GM18505 (cell line): ENCODE measurements around the gene TCL1B.
"Not testable (repeated sequence)": the region's sequence is repeated elsewhere in the genome, so short reads cannot be mapped to it uniquely, and the experiment has no call there.

Experiments used
- ATAC-seq: cut with Tn5 transposase; IDR thresholded peaks from one replicate; pipeline ENCODE4 v1.9.1; 2021; ENCODE audit not compliant: unreplicated experiment
- POLR2A ChIP-seq: IDR thresholded peaks from 4 replicates; pipeline ENCODE4 v1.6.1; 2011; ENCODE audit warnings: borderline replicate concordance; ENCODE audit not compliant: insufficient read depth, insufficient read length; ENCODE audit errors: extremely low read depth

TCL1B gene

DNA sequence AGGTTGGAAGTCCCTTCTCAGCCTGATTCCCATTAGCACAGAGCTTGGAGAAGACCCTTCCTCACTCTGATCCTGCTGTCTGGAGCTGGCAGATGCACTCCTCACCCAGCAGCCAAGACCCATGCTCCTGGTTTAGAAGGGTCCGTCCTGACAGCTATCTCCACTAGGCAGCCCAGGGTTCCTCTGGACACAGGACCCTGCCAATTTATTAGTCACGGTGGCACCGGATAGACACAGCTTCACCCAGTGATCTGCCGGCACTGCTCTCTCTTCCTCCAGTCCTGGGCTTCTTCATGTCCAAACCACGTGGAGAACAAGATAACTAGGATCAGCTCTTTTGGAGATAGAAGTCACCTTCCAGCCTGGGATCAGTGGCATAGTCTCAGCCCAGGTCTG lies 26.2 kb upstream of the TCL1B start:
- ATAC-seq = no peak
- TF ChIP-seq POLR2A = no peak

DNA sequence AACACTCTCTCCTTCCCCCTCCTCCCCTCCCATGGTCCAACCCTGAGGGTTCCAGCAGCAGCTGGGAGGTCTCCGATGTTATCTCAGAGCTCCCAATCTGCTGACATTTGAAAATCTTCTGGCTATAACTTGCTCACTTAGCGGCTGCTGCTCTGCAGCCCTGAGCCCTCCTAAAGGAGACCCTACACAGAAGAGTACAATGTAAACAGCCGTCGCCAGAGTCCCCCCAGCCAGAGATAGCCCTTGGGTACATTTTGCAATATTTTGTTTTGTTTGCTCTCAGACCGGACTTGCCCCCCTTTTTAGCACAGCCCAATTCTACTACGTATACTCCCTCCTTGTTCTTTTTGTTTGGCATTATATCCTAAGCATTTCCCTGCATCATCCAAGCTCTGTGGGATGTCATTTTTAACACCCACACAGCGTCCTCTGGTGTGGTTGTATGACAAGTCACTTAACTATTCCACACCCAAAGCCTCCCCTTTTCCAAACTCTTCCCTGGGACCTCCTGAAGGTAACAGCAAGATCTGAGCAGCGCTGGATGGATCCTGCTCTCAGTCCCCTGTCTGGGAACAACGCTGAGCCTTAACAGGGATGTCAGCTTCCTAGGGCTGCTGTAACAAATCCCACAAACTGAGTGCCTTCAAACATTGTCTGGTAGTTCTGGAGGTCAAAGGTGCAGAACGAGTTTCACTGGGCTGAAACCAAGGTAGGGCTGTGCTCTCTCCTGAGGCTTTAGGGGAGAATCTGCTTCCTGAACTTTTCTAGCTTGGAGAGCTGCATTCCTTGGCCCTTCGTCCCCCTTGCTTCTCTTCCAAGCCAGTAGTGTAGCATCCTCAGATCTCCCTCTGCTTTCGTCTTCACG lies 25.3 kb upstream of the TCL1B start:
- no peak for ATAC-seq
- TF ChIP-seq POLR2A = no peak

DNA sequence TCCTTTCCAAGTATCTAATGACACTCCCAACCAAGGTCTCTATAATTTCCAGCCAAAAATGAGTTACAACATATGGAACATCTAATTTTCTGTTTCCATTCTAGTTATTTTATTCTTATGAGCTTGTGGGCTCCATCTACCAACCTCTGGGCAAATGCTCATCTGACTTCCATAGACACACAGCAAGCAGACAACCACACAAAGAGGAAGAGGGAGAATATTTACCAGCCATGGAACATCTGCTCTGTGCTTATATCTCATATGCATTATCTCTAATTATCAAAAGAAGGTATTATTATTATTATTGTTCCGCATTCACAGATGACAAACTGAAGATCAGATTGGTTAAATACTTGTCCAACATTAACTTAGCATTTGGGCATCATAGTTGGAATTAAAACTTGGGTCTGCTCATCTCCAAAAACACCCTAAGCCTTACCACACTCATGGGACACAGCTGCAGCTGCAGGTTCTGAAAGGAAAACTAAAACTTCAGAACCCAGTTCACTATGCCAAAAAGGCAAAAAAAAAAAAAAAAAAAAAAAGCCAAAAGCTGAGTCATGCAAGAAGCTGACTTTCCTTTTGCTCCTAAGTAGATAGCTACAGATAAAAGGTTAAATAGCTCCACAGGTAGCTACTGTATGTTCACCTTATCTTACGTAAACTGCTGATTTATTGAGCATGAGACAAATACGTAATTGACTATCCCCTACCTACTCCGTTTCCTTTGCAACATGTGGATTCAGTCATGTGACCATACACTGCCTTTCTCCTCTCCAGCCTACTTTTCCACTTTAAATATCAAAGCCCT lies 23.6 kb upstream of the TCL1B start:
- ATAC-seq = peak; percentile 34
- TF ChIP-seq POLR2A = peak; percentile 36

DNA sequence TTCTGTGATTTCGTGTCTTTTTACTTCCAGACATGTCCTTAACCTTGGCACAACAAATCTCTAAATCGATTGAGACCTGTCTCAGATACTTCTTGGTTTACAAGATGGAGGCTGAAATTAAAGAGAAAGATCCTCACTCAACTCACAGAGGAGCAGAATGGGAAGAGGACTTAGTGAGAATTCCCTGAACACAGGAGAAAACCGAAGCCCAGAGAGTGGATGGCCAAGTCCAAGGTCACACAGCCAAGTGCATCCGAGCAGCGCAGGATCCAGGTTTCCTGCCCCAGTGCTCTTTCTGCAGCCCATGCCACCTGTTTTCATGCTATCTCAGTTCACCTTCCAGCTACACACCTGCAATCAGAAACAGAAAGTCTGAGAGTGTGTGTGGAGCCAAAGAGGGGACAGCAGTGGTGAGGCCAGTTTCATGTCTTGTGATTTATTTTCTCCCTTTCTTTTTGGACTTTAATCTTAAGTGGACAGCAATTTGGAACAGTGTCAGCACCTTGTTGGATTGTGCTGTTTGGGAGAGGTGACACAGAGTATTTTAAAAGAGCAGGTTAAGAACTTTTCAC lies 22.9 kb upstream of the TCL1B start:
- ATAC-seq = peak; percentile 30
- no peak for TF ChIP-seq POLR2A

DNA sequence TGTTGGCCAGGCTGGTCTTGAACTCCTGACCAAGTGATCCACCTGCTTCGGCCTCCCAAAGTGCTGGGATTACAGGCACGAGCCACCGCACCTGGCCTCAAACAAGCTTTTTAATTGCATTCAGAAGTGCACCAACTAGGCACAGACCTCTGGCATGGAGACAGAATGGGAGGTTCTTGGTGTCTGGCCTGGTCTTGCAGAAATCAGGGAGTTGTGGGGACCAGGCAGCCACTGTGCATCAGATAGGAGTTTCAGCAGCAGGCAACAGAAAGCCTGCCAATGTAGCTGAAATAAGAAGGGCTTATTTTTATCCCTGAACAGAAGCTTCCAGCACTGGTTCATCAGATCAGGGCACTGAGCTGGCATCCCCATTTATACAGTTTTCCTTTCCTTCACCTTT lies 22.2 kb upstream of the TCL1B start:
- no peak for TF ChIP-seq POLR2A
- no peak for ATAC-seq

DNA sequence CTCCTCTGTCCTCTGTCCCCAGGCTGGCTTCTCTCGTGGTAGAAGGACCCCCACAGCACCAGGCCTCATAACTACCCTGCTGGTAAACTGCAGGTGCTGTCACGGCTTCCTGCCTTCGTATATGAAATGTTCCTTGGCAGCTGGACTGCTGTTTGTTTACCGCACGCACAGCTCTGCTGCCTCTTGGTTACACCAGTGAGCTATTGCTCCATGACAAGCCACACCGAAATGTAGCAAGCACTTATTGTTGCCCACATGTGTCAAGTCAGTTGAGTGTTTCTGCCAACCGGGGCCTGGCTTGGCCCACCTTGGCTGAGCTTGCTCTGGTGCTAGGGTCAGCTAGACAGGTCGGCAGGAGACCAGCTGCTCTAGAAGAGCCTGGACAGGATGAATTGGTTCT lies 21.7 kb upstream of the TCL1B start:
- no peak for TF ChIP-seq POLR2A
- ATAC-seq = peak; percentile 33

DNA sequence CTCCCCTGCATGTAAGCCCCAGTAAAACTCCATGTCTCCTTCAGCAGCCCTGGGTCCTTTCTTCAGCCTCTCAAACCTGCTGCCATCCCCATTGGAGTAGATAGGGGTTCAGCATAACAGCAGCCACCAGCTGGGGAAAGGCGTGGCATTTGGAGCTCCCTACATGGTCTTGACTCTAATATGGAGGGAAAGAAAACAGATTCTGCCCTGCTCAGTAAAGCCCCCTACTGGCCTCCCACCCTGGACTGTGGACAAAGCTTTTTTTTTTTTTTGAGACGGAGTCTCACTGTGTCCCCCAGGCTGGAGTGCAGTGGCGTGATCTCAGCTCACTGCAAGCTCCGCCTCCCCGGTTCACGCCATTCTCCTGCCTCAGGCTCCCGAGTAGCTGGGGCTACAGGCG lies 20.7 kb upstream of the TCL1B start:
- ATAC-seq = not testable (repeated sequence)

DNA sequence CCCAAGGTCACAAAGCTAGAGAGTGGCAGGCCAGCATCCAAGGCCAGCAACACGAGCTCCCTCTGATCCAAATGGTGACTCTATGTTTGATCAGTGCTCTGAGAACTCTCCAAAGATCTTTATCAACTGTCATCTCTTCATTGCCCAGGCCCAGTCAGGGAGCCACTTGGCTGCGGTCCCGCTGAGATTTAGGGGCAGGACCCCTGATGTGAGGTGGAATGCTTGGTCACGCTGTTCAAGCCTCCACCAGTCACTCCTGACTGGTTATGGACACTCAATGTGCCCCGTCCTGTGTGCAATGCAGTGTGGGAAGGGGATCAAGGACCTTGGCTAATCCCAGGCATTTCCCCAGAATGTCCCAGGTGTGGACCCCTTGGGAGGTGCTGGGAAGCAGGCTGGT lies 19.8 kb upstream of the TCL1B start:
- no peak for ATAC-seq
- no peak for TF ChIP-seq POLR2A

DNA sequence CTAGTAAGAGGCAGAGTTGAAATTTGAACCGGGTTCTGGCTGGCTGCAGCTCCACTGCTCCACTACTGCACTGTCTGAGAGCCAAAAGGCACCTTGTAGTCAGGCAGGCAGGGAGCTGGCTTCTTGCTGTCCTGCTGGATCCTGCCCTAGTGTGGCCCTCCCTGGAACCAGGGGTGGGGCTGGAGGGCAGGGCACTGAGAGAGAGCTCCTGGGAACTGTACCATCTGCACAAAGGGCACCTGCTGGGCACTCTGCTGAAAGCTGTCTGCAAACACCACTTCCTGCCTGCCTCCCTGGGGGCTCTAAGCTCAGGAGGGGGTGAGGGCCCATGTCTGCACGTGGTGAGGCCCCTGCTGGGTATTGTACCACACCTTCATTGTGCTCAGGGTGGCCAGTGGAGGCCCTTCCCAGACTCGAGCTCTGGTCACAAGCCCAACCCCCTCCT lies 19.0 kb upstream of the TCL1B start:
- no peak for TF ChIP-seq POLR2A
- ATAC-seq = no peak

DNA sequence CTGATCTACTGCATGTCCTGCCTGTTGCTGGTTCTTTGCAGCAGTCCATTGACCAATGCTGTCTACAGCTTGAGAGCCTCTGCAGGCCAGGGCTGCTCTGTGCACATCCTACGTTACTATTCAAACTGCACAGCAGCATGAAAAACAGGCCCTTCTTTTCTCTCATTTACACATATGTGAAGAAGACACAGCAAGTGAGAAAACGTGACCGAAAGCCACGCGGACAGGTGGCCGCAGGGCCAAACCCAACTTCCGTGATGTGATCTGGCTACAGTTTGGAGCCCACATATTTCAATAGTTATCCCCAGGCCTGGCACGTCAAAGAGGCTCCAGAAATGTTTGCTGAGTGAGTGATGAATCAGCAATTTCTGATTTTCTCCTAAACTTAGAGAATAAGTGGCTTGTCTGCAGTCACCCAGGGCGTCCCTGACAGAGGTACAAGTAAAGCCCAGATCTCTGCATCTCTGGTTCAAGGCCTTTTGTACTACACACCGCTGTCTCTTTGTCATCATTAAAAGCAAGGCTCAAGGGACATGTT lies 17.9 kb upstream of the TCL1B start:
- TF ChIP-seq POLR2A = no peak
- no peak for ATAC-seq

DNA sequence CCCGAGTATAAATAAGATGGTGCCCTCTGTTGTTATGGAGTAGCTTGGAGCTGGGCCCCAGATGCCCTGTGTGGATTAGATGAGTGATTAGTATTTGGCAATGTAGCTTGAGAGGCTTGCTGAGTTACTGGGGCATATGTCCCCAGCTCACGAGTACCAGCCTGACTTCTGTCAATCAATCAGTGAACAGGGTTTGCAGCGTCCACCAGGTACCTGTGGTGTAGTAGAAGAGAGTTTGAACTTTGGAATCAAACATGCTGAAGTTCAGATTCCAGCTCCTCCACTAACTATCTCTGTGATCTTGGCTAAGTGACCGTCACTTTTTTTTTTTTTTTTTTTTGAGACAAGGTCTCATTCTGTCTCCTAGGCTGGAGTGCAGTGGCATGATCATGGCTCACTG lies 11.6 kb upstream of the TCL1B start:
- ATAC-seq = no peak

DNA sequence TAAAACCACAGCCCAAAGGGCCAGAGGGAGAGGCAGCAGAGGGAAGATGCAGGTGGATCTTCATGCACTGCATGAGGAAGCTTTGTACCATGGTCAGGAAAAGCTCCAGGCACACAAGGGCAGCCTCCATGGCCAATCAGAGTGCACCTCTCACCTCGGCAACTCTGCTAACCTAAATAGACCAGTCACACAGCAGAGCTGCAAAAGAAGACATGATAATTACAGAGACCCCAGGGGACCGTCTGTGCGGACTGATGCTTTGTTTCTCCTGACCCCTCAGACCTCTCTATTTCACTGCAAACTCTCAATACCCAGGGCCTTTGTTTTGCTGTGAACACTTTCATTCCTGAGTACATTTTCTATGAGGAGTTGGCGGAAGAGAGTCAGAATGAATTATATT lies 10.7 kb upstream of the TCL1B start:
- ATAC-seq = no peak

More for the DNA sequence above, 11.6 kb upstream of the TCL1B start:
- no peak for TF ChIP-seq POLR2A

DNA sequence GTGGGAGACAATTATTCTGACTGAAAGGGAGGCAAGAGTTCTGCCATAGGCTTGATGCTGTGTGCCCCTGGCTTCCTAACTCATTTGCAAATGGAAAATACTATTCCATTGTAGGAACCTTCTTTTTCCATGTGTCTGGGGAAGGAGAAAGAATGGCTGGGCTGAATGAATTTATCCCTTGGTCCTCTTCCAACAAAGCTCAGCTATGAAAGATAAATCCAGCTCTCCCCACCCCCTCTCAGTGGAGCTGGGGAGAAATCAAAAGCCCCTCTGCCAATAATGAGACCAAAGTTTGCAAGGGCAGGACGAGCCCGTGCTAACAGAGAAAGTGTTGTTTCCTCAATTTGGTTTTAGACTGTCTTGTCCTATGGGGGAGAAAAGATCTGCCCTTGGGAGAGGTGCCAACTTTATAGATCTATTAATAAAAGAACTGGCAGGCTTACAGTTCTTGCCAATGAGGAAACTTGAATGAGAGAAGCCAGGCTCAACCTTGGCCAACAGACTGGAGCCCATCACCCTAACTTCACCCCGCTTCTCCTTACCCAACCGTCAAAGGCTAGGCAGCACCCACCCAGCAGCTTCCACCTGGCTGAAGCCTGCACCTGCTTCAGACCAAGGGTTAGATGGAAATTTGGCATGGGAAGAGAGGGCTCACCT lies 8.9 kb upstream of the TCL1B start:
- no peak for ATAC-seq
- TF ChIP-seq POLR2A = no peak

More for the DNA sequence above, 10.7 kb upstream of the TCL1B start:
- no peak for TF ChIP-seq POLR2A
